GM23248 (cell line): ENCODE results near the gene SERTM2.

Source experiments
- EZH2 ChIP-seq: fragments of 200-600 bp; sonication (generic); IDR thresholded peaks from 2 replicates; pipeline ENCODE4 v1.6.1; 2018; ENCODE audit warnings: antibody characterized with exemption, mild to moderate bottlenecking; ENCODE audit not compliant: insufficient read depth, poor library complexity, severe bottlenecking
- EZH2phosphoT487 ChIP-seq: fragments of 200-600 bp; sonication (generic); IDR thresholded peaks from 2 replicates; pipeline ENCODE4 v1.6.1; 2018; ENCODE audit warnings: antibody characterized with exemption, moderate library complexity, mild to moderate bottlenecking, low read depth; ENCODE audit not compliant: insufficient read depth

GRCh38 chrX:111483135-111483534 lies 28.3 kb upstream of the SERTM2 start:
- TF ChIP-seq EZH2 (no peak), EZH2phosphoT487 (no peak)
